Spleen (tissue), 11 donors: Measurements from ENCODE around the gene DLST. TPM values are rescaled to one million over a fixed set of nuclear protein-coding genes. Genes with fewer than 3 reads are reported as not detected.

ENCODE experiments used
- DNase-seq: peaks from one replicate; pipeline ENCODE4 v3.0.0-alpha.2; 2020
- H3K27ac ChIP-seq, 8 donors: fragments of 200-600 bp; sonication (generic) in 7 of 8; 1 replicate in 4 of 8; 2 replicates in 4 of 8; pipeline versions ENCODE4 v1.5.0 to v1.8.0; 2016 to 2021; ENCODE audit warnings: inconsistent platforms in 4 of 8, mild to moderate bottlenecking in 4 of 8, moderate library complexity in 1 of 8
- H3K27me3 ChIP-seq, 7 donors: fragments of 200-600 bp; sonication (generic) in 6 of 7; replicated peaks in 1 of 7; 1 replicate in 4 of 7; 2 replicates in 3 of 7; pipeline versions ENCODE4 v1.5.0 to v1.8.0; 2016 to 2021; ENCODE audit warnings: inconsistent platforms in 3 of 7, mild to moderate bottlenecking in 1 of 7
- H3K36me3 ChIP-seq, 6 donors: fragments of 200-600 bp; sonication (generic) in 5 of 6; 1 replicate in 4 of 6; 2 replicates in 2 of 6; pipeline versions ENCODE4 v1.5.0 to v1.8.0; 2016 to 2021; ENCODE audit warnings: inconsistent platforms in 2 of 6
- H3K4me1 ChIP-seq, 6 donors: fragments of 200-600 bp; sonication (generic) in 5 of 6; 1 replicate in 3 of 6; 2 replicates in 3 of 6; pipeline versions ENCODE4 v1.5.0 to v1.8.0; 2016 to 2021; ENCODE audit warnings: inconsistent platforms in 3 of 6
- H3K4me3 ChIP-seq, 8 donors: fragments of 200-600 bp; sonication (generic) in 7 of 8; 1 replicate in 4 of 8; 2 replicates in 4 of 8; pipeline versions ENCODE4 v1.5.0 to v1.8.0; 2016 to 2021; ENCODE audit warnings: inconsistent platforms in 4 of 8, mild to moderate bottlenecking in 4 of 8, moderate library complexity in 2 of 8
- H3K9me3 ChIP-seq, 8 donors: fragments of 200-600 bp; sonication (generic) in 7 of 8; 1 replicate in 4 of 8; 2 replicates in 4 of 8; pipeline versions ENCODE4 v1.5.0 to v1.8.0; 2016 to 2021; ENCODE audit warnings: inconsistent platforms in 4 of 8
- CTCF ChIP-seq, 11 experiments: fragments of 200-600 bp in 7 of 11; fragments of 450-650 bp in 4 of 11; sonication (generic) in 4 of 11; IDR thresholded peaks in 8 of 11; conservative IDR thresholded peaks in 3 of 11; 1 replicate in 7 of 11; 2 replicates in 4 of 11; pipeline versions ENCODE4 v1.4.0 to v1.8.0; 2016 to 2021; ENCODE audit warnings: antibody characterized with exemption in 11 of 11, inconsistent platforms in 4 of 11, mild to moderate bottlenecking in 1 of 11
- POLR2A ChIP-seq, 3 donors: fragments of 450-650 bp; IDR thresholded peaks; one replicate each; pipeline ENCODE4 v1.5.1; 2017; ENCODE audit warnings: antibody characterized with exemption in 3 of 3, mild to moderate bottlenecking in 1 of 3
- POLR2AphosphoS5 ChIP-seq, 3 donors: sonication (generic); formaldehyde crosslinking; IDR thresholded peaks; one replicate each; pipeline ENCODE4 v1.5.1; 2017; ENCODE audit warnings: antibody characterized with exemption in 3 of 3
- WGBS, 5 donors: extraction: QIAGEN DNeasy Blood & Tissue Kit in 3 of 5; methylation state at CpG; one replicate each; pipeline versions ENCODE4 v1.1.5 to v1.1.7; 2013 to 2018; 5-methylcytosine and 5-hydroxymethylcytosine counted together
- intact Hi-C: fragments of 100-400 bp; cut with DNase I; formaldehyde crosslinking; loops from one replicate; pipeline ENCODE4 v1.15.0; 2023; ENCODE audit warnings: low total_unique reads
- polyA plus RNA-seq, 3 donors: library from polyadenylated mRNA; stranded (reverse); fragments of 200-250 nt; gene quantifications; one replicate each; pipeline ENCODE4 v1.2.1, GENCODE V29; 2013
- total RNA-seq, 7 donors: library from RNA; depleted of rRNA in 3 of 7; stranded (reverse); fragments of >200 nt in 3 of 7; fragmentation: NEBNext Ultra II Directional in 4 of 7; extraction: Animal tissue kit (Norgen Biotek cat#: 25700) in 4 of 7; gene quantifications; one replicate each; pipeline versions ENCODE4 v1.1.0 to v1.2.1, GENCODE V29; 2016 to 2021
- donor health status: healthy with polysubstance abuse.
- donor health status: DM: no; HTN: no; CAD: no; lungs with moderate emphysema.
- donor health status: DM: no; HTN: no; CAD: no.
- donor health status: Bipolar disorder and iron deficiency.
- donor health status: healthy.
- donor health status: DM: no; HTN: no; CAD: no.
- donor health status: DM: yes; HTN: yes; CAD: no.

The DLST gene
- total and polyA plus RNA-seq, 10 donors: 33.1 to 80.0 (median 74.7) TPM

- WGBS, 5 donors: 74 to 85% (median 84%) methylated on average over 3 of the region's 3 CpGs
- peak overlapping the region in 2 of 8 donors; percentile 29 to 66 for H3K27ac ChIP-seq
- intact Hi-C loops: loop anchor here (10.0 kb wide), 1 partner anchor 218 kb away; no protein-coding TSS in a partner anchor
- no peak for DNase-seq
- no peaks in the 10 kb centered on the region for H3K9me3 ChIP-seq
- no peak overlapping the region for H3K4me3 ChIP-seq
- TF ChIP-seq CTCF (IDR thresholded peaks at IDR 0.05 in 8 of 11, conservative IDR thresholded peaks at IDR 0.05 in 3 of 11) (no peak), POLR2AphosphoS5 (IDR thresholded peaks at IDR 0.05) (no peak), POLR2A (IDR thresholded peaks at IDR 0.05) (no peak)
- H3K27me3 ChIP-seq: no peaks in the 10 kb centered on the region
- no peaks in the 10 kb centered on the region for H3K36me3 ChIP-seq
- H3K4me1 ChIP-seq: peaks cover 0 to 31% (median 10%) of the 10 kb centered on the region in 6 donors
Observed at GRCh38 chr14:74866708-74867389, 14.9 kb upstream of the DLST start.

GRCh38 chr14:74867673-74868072 lies 14.0 kb upstream of the DLST start:
- no peaks in the 10 kb centered on the region for H3K27me3 ChIP-seq
- intact Hi-C loops: loop anchor here (10.0 kb wide), 1 partner anchor 217 kb away; no protein-coding TSS in a partner anchor
- peaks cover 0 to 29% (median 9%) of the 10 kb centered on the region in 6 donors for H3K4me1 ChIP-seq
- no peaks in the 10 kb centered on the region for H3K9me3 ChIP-seq
- H3K36me3 ChIP-seq: no peaks in the 10 kb centered on the region
- peak overlapping the region in 3 of 8 donors; percentile 29 to 66 (median 45) for H3K27ac ChIP-seq
- no peak for DNase-seq
- no peak overlapping the region for H3K4me3 ChIP-seq
- 29 to 37% (median 30%) methylated on average over 5 of the region's 5 CpGs for WGBS, 5 donors
- no peak for TF ChIP-seq CTCF (IDR thresholded peaks at IDR 0.05 in 8 of 11, conservative IDR thresholded peaks at IDR 0.05 in 3 of 11)
- TF ChIP-seq POLR2AphosphoS5 (IDR thresholded peaks at IDR 0.05): no peak
- no peak for TF ChIP-seq POLR2A (IDR thresholded peaks at IDR 0.05)

GRCh38 chr14:74868739-74869138 lies 13.0 kb upstream of the DLST start:
- Histone ChIP-seq H3K27me3 (no peaks in the 10 kb centered on the region), H3K4me3 (no peak overlapping the region), H3K27ac (no peak overlapping the region), H3K9me3 (no peaks in the 10 kb centered on the region), H3K4me1 (peaks cover 0 to 19% (median 2%) of the 10 kb centered on the region in 6 donors), H3K36me3 (no peaks in the 10 kb centered on the region)
- intact Hi-C loops: loop anchor here (10.0 kb wide), 1 partner anchor 216 kb away; no protein-coding TSS in a partner anchor
- no peak for TF ChIP-seq POLR2AphosphoS5 (IDR thresholded peaks at IDR 0.05)
- TF ChIP-seq POLR2A (IDR thresholded peaks at IDR 0.05): no peak
- TF ChIP-seq CTCF (IDR thresholded peaks at IDR 0.05 in 8 of 11, conservative IDR thresholded peaks at IDR 0.05 in 3 of 11): no peak
- no peak for DNase-seq
- whole genome bisulfite sequencing, 5 donors: 91 to 95% (median 95%) methylated on average over 8 of the region's 8 CpGs

GRCh38 chr14:74871819-74872218 lies 9.9 kb upstream of the DLST start:
- Histone ChIP-seq H3K4me3 (no peak overlapping the region), H3K36me3 (no peaks in the 10 kb centered on the region), H3K9me3 (no peaks in the 10 kb centered on the region), H3K4me1 (peaks cover 0 to 35% (median 17%) of the 10 kb centered on the region in 6 donors), H3K27ac (no peak overlapping the region), H3K27me3 (no peaks in the 10 kb centered on the region)
- WGBS, 5 donors: 90 to 98% (median 94%) methylated on average over 4 of the region's 4 CpGs
- TF ChIP-seq POLR2AphosphoS5 (IDR thresholded peaks at IDR 0.05) (no peak), CTCF (IDR thresholded peaks at IDR 0.05 in 8 of 11, conservative IDR thresholded peaks at IDR 0.05 in 3 of 11) (no peak), POLR2A (IDR thresholded peaks at IDR 0.05) (no peak)
- intact Hi-C loops: no loop called here
- DNase-seq: no peak
